DLD1 (cell line): ENCODE results near the gene RDH16.

Experiments
- in situ Hi-C: cut with HindIII; loops from 2 replicates; pipeline ENCODE4 v1.10.0; 2017; ENCODE audit warnings: low sequenced_read_pairs

Gene RDH16, protein sequence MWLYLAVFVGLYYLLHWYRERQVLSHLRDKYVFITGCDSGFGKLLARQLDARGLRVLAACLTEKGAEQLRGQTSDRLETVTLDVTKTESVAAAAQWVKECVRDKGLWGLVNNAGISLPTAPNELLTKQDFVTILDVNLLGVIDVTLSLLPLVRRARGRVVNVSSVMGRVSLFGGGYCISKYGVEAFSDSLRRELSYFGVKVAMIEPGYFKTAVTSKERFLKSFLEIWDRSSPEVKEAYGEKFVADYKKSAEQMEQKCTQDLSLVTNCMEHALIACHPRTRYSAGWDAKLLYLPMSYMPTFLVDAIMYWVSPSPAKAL

DNA sequence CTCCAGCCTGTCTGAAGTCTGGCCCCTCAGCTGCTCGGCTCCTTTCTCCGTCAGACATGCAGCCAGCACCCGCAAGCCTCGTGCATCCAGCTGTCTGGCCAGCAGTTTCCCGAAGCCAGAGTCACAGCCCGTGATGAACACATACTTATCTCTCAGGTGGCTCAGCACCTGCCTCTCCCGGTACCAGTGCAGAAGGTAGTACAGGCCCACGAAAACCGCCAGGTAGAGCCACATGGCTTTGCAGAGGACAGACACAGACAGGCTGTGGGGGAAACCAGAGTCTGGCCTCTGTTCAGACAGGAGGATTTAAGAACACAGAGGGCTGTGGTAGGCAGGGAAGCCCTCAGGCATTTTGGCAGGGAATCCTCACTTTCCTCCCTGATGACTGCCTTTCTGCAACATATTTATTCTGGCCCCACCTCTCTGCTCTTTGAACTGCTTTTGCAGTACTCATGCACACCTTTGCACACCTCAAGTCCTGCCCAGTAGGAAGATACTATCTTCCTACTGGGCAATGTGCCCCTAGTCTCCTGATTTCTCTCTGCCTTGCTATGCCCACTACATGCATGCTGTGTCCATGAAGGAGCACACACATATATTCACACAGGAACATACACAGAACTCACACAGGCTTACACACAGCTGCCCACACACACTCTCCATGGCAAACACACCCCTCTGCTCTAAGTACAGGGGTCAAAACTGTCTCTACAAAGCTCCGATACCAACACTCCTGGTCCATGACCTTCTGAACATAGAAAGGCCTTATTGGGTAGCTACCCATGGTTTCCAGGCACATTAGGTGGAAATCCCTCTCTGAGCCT lies at the start of gene RDH16:
RDH16 (minus strand) TSS at position 380 of the 824 bp plus-strand sequence; CDS start at position 234, 146 bp downstream.
- in situ Hi-C loops: no loop called here

DNA sequence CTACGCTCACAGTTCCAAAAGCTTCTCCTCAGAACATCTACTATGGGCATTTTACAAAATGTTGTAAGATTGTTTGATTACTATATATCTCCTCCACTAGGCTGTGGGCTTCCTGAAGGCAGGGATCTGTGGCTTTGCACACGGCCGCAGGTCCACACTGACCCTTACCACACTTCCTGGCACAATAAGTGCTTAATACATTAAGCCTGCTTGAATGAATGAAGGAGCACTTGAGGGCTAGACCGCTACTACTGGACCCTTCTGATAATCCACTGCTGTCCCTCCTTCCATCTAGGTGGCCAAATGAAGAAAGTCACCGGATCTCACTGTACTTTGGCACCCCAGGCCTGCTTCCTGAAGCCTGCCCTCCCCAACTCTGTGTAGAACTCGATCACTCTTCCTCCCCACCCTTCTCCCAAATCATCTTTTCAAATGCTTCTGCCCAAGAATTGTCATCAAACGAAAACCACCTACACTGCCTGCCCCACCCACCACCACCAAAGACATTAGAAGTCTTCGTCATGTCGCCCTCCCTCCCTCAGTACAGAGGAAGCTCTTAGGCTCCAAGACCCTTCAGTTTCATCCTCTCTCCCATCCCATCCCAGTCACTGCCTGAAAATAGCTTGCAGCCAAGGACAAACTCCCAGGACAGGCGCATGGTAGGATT lies 49.5 kb upstream of the RDH16 start:
- in situ Hi-C loops: no loop called here

DNA sequence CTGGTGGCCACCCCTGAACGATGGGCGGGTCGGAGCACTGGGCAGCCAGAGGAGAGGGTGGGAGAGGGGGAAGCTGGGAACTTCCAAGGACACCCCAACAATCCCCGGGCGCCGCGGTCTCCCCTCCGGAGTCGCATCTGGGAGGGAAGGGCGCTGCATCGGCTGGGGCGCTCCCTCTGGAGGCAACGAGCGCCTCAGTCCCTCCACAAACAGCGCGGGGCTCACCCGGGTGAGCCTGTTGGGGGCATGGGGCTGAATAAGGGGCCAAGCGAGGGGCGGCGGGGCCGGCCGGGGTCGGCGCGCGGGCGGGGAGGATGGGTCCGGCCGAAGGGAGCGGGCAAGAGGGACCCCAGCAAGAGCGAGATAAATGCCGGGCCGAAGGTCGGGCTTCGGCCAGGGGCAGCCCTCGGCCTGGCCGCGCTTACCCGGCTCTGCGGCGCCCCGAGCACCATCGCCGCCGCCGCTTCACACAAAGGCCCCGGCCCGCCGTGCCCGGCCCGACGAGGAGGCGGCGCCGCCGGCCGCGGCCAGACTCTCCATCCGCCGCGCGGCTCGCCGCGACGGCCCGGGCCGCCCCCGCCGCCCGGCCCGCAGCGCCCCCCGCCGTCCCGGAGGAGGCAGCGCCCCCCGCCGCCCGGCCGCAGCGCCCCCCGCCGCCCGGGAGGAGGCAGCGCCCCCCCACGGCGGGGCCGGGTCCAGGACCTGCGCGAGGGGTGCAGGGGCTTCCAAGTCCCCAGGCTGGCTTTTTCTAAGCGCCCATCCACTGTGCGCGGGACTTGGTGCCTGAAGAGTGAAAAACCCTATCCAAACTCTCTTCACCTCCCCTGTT lies 48.8 kb upstream of the RDH16 start, which contains the start of gene ZBTB39:
ZBTB39 (minus strand) TSS at position 567 of the 829 bp plus-strand sequence. CDS start 1,629 bp downstream, outside the sequence.
- in situ Hi-C loops: no loop called here

DNA sequence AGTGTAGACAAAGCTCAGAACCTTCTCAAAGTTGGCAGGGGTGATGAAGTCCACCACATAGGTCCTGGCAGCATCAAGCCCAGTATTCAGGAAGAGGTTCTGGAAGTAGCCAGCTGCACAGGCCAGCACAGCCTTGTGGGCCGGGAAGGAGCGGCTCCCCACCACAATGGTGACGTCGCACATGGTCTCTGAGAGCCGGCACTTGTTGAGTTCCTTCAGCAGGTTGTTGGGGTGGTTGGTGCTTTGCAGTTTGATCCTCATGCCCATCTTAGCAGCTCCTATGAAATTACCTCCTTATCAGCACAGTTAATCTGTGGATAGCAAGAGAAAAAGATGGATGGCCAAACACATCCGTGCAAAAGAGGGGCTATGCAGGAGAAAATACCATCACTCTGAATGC lies 47.2 kb upstream of the RDH16 start:
- in situ Hi-C loops: no loop called here

DNA sequence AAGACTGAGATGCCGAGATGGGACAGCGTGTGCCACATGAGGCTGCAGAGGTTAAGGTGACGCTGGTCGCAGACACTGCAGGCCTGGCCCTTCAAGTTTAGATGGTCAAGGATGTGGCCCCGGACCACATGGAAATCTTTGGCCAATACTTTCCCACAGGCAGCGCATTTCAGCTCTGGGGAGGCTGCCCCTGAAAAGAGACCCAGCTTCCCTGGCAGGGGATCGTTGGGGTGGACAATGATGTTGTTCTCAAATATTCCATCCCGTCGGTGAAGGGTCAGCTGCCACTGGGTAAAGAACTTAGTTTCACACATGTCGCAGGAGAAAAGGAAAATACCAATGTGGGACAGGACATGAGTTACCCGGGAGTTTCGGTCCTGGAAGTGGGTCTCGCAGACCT lies 46.0 kb upstream of the RDH16 start:
- in situ Hi-C loops: no loop called here

DNA sequence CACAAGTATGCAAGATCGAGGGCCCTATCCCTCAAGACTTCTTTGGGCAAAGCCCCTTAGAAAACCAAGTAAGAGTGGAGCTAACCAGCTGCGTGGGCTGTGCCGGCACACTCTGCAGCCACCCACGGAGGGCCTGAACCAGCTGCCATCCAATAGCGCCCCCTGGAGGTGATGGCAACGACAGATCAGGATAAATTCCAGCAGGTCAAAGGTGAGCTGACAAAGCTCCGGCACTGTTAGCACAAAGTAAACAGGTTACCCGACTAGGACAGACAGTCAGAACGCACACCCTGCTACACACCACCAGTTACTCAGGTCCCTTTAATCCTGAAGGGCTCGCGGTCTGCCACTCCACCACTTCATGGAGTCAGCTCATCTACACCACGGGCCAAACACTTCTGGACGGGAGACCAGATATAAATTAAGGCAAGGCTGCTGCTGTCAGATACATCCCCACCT lies 44.1 kb upstream of the RDH16 start:
- in situ Hi-C loops: no loop called here

DNA sequence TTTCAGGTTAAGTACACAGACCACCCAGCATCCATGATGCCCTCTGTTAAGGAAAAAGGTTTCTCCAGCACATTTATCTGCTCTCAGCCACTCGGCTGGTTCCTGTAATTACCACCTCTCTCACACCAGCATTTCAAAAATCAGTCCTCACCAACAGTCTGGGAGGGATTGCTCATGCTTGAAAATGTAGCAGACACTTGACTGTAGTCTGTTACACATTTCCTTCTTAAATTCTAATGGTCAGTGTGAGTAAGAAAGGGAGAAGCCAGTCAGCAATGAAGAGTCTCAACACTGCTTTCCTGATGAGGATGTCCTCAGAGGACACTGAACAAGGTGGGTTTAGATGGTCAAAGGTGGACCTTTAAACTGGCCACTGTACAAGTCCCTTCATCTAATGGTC lies 43.0 kb upstream of the RDH16 start:
- in situ Hi-C loops: no loop called here

DNA sequence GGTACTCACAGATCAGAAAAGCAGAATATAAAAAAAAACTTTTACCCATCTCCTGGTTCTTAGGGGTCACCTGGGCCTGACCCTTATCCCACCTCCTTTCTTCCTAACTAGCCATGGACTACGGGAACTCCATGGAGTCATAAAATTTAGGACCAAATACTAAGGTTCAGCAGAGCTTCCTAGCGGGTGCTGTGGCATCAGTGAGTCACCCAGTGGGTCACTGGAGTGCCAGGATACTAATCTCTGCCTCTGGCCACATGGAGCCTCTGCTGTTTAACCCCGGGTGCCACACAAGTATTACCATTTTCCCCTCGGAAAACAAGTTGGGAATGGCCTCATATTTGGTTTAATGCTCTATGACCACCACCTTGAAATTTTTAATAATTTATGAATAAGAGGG lies 42.0 kb upstream of the RDH16 start:
- in situ Hi-C loops: no loop called here

DNA sequence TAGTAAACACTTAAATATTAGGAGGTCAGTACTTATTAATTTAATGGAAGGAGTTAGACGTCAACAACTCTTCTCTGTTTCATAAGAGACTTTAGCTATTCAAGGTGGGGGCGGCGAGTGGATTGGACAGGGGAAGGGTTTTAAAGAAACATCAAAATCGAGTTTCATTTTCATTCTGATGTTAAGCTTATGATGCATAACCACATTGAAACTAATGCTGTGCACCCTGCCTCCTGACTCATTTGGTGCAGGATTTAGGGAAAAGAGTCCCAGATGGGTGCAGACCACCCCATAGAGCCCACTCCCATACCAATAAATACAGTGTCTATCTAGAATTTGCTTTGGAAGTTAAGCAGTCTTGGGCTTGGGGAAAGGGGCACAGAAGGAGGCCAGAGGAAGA lies 41.6 kb upstream of the RDH16 start:
- in situ Hi-C loops: no loop called here

DNA sequence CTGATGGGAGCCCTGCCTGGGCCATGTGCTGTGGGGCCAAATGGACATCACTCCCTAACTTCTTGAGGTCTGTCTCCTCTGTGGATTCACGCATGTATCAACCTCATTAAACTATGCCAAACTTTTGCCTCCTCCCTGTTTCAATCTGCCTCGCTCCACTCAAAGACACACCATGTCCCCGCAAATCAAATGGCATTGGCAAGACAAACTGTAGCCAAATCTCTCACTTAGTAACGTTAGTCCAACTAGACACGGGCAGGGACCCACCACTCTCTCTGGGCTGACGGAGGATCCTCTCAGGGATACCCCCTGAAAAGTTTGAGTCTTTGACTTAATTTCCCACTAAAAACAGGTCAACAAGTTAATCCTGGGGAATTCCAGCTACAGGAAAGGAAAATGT lies 40.9 kb upstream of the RDH16 start:
- in situ Hi-C loops: no loop called here

DNA sequence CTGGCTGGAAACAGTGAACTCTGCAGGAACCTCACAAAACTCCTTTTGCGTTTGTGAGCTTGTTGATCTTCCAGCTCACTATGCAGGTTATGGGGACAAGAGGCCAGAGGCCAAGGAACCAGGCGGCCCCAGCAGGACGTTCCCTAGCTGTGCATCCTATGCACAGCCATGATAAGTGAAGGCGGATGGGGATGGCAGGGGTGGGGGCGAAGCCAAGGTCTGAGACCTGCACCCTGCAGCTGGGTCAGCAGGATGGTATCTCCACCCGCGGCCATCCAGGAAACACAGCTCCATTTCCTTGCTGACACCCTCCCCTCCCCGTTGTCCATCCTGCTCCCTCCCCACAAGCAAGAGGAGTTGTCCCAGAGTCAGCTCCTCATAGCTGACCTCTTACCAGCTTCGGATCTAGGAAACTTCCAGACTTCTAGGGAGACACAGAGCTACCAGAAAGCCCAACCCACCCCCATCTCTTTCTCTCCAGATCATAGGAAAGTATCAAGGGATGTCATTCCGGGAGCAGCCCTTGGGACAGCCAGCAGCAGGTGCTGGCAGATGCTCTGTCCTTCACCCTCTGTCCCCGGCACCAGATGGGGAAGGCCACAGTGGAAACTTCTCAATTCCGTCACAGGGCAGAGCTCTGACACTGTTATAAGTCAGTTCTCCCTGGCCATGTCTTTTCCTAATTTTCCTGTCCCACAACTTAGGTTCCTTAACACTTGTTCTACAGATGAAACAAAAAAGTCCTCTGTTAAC lies 39.6 kb upstream of the RDH16 start:
- in situ Hi-C loops: no loop called here

DNA sequence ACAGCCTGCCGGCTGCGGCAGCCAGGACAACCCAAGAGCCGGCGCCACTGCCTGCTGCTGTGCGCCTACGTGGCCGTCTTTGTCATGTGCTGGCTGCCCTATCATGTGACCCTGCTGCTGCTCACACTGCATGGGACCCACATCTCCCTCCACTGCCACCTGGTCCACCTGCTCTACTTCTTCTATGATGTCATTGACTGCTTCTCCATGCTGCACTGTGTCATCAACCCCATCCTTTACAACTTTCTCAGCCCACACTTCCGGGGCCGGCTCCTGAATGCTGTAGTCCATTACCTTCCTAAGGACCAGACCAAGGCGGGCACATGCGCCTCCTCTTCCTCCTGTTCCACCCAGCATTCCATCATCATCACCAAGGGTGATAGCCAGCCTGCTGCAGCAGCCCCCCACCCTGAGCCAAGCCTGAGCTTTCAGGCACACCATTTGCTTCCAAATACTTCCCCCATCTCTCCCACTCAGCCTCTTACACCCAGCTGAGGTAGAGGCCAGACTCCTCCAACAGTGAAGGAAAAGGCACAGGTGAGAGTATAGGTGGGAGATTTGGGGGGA lies 38.6 kb upstream of the RDH16 start:
- in situ Hi-C loops: no loop called here

DNA sequence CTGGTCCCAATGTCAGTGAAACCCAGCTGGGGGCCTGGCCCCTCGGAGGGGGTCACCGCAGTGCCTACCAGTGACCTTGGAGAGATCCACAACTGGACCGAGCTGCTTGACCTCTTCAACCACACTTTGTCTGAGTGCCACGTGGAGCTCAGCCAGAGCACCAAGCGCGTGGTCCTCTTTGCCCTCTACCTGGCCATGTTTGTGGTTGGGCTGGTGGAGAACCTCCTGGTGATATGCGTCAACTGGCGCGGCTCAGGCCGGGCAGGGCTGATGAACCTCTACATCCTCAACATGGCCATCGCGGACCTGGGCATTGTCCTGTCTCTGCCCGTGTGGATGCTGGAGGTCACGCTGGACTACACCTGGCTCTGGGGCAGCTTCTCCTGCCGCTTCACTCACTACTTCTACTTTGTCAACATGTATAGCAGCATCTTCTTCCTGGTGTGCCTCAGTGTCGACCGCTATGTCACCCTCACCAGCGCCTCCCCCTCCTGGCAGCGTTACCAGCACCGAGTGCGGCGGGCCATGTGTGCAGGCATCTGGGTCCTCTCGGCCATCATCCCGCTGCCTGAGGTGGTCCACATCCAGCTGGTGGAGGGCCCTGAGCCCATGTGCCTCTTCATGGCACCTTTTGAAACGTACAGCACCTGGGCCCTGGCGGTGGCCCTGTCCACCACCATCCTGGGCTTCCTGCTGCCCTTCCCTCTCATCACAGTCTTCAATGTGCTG lies 38.0 kb upstream of the RDH16 start:
- in situ Hi-C loops: no loop called here

DNA sequence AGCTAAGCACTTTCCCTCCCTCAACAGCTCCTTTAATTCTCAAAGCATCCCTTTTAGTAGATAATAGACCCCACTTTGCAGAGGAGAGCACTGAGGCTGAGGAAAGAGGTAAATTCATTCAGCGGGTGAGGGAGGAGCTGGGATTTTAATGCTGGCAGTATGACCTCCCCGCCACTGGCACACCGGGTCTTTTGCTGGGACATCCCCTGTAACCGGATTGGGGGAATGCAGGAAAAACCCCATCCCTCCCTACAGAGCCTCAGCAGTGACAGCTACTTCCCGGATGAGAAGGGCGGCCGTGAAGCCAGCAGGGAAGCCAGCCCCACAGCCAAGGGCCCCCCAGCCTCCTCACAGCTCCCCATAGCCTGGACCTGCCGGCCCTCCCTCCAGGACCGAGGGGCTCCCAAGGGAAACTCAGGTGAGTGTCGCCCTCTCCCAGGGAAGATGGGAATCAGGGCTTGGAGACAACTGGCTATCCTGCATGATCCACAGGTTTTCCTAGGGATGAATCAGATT lies 36.9 kb upstream of the RDH16 start:
- in situ Hi-C loops: no loop called here

DNA sequence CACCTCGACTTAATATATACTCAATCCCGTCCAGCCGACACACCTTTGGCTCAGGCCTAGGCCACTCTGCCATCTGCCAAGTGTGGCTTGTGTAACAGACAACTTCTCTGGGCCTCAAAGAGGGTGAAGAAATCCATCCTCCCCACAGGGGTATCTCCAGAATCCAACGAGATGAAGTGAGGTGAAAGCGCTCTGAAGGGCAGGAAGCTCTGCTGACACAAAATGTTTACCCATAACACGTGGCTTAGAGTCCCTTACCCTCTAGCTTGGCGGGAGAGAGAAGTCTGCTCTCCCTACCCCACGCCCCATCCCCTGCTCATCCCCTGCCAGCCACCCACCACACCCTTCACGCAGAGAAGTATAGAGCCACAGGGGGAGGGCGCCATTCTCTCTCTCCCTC lies 35.9 kb upstream of the RDH16 start:
- in situ Hi-C loops: no loop called here

DNA sequence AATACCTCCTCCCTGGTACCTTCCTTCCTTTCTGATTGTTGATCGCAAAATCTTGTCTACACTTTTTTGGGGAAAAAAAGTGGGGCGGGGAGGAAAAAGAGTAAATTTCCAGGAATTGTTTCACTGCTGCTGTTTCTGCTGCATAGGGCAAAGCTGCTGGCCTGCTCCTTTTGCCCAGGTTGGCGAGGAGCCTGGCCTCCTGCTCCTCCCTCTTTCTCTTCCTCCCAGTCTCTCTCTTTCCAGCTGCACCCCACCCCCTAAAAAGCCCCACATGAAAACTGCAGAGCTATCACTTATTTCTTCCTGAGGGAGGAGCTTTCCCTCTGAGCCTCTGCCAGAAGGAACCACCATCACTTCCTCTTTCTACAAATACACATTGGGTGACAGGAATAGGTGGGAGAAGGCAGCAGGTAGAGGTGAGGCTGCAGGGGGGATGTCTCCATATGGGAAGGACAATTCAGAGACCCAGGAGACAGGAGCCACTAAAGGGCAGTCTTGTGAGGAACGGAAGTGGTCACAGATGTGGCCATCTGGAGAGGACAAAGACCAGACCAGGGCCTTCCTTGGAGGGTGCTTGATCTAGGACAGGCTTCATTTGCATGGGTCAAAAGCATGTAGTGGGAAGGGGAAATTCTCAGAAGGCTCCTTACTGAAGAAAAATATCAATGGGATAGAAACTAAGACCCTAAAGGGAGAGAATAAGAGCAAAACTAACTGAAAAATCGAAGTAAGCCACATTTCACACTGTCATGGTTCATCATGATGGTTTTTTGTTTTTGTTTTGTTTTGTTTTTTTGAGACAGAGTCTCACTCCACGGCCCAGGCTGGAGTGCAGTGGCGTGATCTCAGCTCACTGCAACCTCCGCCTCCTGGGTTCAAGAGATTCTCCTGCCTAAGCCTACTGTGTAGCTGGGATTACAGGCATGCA lies 34.2 kb upstream of the RDH16 start:
- in situ Hi-C loops: no loop called here

DNA sequence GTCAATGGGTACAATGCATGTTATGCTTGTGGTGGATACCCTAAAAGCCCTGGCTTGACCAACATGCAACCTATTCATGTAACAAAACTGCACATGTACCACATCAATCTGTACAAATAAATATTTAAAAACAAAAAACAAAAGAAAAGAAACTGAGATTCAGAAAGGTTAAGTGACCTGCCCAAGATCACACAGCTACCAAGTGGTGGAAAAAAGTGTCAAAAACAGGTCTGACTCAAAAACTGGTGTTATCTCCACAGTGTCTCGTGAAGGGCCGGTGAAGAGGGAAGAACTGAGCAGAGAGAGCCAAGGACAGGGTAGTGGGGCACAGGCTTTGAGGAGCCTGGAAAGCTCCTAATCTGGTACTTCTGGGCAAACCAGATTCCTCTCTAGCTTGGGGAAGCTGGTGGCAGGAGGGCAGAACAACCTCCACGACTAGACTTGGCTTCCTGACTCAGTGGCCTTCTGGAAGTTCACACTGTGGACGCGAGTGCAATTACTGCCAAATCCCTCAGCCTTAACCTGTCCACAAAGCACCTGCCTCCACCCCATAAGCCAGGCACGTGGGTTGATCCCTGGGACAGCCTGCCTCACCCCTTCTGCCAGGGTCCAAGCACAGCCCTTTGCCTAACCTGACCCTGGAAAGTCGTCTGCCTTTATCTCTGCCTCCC lies 33.4 kb upstream of the RDH16 start:
- in situ Hi-C loops: no loop called here
